GM23248 (cell line): ENCODE data around the gene CORO7. TPM values are rescaled to one million over a fixed set of nuclear protein-coding genes. Genes with fewer than 3 reads are reported as not detected.
A peak's percentile ranks its signal among the peaks of the same experiment; 100 is the strongest.

ENCODE experiments used
- DNase-seq: peaks from one replicate; pipeline ENCODE4 v3.0.0-alpha.2; 2015
- H2AFZ ChIP-seq: fragments of 200-600 bp; sonication (generic); 2 replicates; pipeline ENCODE4 v1.6.1; 2016; ENCODE audit warnings: antibody characterized with exemption
- H3F3A ChIP-seq: fragments of 200-600 bp; sonication (generic); 2 replicates; pipeline ENCODE4 v1.6.1; 2016; ENCODE audit warnings: mild to moderate bottlenecking, antibody characterized with exemption, mixed run types; ENCODE audit not compliant: insufficient read depth
- H3K27ac ChIP-seq: fragments of 200-600 bp; sonication (generic); 2 replicates; pipeline ENCODE4 v1.5.1; 2016; ENCODE audit warnings: mild to moderate bottlenecking
- H3K27me3 ChIP-seq: fragments of 200-600 bp; sonication (generic); replicated peaks from 2 replicates; pipeline ENCODE4 v1.6.1; 2016; ENCODE audit warnings: mild to moderate bottlenecking; ENCODE audit not compliant: insufficient read depth
- H3K36me3 ChIP-seq: fragments of 200-600 bp; sonication (generic); 2 replicates; pipeline ENCODE4 v1.6.1; 2016; ENCODE audit warnings: low read depth, mild to moderate bottlenecking
- H3K4me1 ChIP-seq: fragments of 200-600 bp; sonication (generic); 2 replicates; pipeline ENCODE4 v1.6.1; 2016; ENCODE audit warnings: mild to moderate bottlenecking; ENCODE audit not compliant: insufficient read depth
- H3K4me2 ChIP-seq: fragments of 200-600 bp; sonication (generic); one replicate; pipeline ENCODE4 v1.6.1; 2016; ENCODE audit warnings: mild to moderate bottlenecking; ENCODE audit not compliant: unreplicated experiment
- H3K4me3 ChIP-seq: fragments of 200-600 bp; sonication (generic); 2 replicates; pipeline ENCODE4 v1.5.1; 2016; ENCODE audit warnings: mild to moderate bottlenecking
- H3K79me2 ChIP-seq: fragments of 200-600 bp; sonication (generic); 2 replicates; pipeline ENCODE4 v1.6.1; 2016; ENCODE audit warnings: mild to moderate bottlenecking; ENCODE audit not compliant: insufficient read depth
- H3K9ac ChIP-seq: fragments of 200-600 bp; sonication (generic); 2 replicates; pipeline ENCODE4 v1.6.1; 2016; ENCODE audit warnings: mild to moderate bottlenecking
- H3K9me2 ChIP-seq: fragments of 200-600 bp; sonication (generic); 2 replicates; pipeline ENCODE4 v1.6.1; 2016; ENCODE audit warnings: mixed run types, mild to moderate bottlenecking, moderate library complexity; ENCODE audit not compliant: insufficient read depth
- H3K9me3 ChIP-seq: fragments of 200-600 bp; sonication (generic); one replicate; pipeline ENCODE4 v1.6.1; 2017; ENCODE audit warnings: low read depth
- H4K20me1 ChIP-seq: fragments of 200-600 bp; sonication (generic); 2 replicates; pipeline ENCODE4 v1.6.0; 2016; ENCODE audit not compliant: insufficient read depth
- EZH2 ChIP-seq: fragments of 200-600 bp; sonication (generic); IDR thresholded peaks from 2 replicates; pipeline ENCODE4 v1.6.1; 2018; ENCODE audit warnings: antibody characterized with exemption, mild to moderate bottlenecking; ENCODE audit not compliant: insufficient read depth, poor library complexity, severe bottlenecking
- EZH2phosphoT487 ChIP-seq: fragments of 200-600 bp; sonication (generic); IDR thresholded peaks from 2 replicates; pipeline ENCODE4 v1.6.1; 2018; ENCODE audit warnings: antibody characterized with exemption, moderate library complexity, mild to moderate bottlenecking, low read depth; ENCODE audit not compliant: insufficient read depth
- WGBS, 2 experiments: methylation state at CpG; one replicate each; pipeline ENCODE4 v1.1.6; 2015 to 2017; ENCODE audit warnings: low lambda C conversion rate in 2 of 2, low coverage in 1 of 2; ENCODE audit errors: missing lambda C conversion rate in 2 of 2; 5-methylcytosine and 5-hydroxymethylcytosine counted together
- in situ Hi-C: fragments of 300-500 bp; cut with MboI; formaldehyde crosslinking; loops from 2 replicates; pipeline ENCODE4 v1.15.0; 2020
- polyA plus RNA-seq: library from polyadenylated mRNA; unstranded; fragments of >200 nt; fragmentation: Nextera tagmentation; extraction: Ambion mirVana; gene quantifications from 2 replicates; pipeline ENCODE4 v1.2.1, GENCODE V29; 2016
- total RNA-seq: library from RNA; depleted of rRNA; stranded (reverse); fragments of >200 nt; shearing (Covaris generic); gene quantifications from 2 replicates; pipeline ENCODE4 v1.2.3, GENCODE V29; 2014

The CORO7 gene
- total and polyA plus RNA-seq, 2 experiments from 2014 or later: 7.3 to 13.2 TPM

DNA sequence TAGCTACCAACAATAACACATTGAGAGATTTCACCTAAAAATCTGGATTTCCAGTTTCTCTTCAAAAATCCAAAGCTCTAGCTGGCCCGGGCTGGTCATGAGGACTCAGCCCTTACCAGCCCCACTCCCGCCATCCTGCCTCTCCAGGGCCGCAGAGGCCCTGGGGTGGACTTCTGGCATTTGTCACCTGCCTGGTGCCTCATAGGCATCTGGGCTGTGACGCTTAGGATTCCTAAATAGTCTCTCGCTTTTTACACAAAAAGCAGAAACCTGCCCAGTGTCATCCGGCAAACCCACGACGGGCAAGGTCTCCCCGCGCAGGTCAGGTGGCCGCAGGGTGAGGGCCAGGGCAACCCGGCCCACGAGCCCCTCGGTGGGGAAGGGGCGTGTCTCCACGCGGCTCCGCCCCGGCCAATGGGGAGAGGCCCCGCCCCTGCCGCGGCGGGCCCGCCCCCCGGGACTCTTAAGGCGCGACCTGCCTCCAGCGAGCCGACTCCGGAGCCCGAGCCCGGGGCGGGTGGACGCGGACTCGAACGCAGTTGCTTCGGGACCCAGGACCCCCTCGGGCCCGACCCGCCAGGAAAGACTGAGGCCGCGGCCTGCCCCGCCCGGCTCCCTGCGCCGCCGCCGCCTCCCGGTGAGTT, 44.9 kb downstream of the CORO7 start, which contains the start of gene VASN:
Gene VASN, plus strand, starts transcription at position 492 of the 644 bp plus-strand sequence. CDS start 9,030 bp downstream, outside the sequence.
- H3K4me1 ChIP-seq: peaks cover 42% of the 10 kb centered on the region

DNA sequence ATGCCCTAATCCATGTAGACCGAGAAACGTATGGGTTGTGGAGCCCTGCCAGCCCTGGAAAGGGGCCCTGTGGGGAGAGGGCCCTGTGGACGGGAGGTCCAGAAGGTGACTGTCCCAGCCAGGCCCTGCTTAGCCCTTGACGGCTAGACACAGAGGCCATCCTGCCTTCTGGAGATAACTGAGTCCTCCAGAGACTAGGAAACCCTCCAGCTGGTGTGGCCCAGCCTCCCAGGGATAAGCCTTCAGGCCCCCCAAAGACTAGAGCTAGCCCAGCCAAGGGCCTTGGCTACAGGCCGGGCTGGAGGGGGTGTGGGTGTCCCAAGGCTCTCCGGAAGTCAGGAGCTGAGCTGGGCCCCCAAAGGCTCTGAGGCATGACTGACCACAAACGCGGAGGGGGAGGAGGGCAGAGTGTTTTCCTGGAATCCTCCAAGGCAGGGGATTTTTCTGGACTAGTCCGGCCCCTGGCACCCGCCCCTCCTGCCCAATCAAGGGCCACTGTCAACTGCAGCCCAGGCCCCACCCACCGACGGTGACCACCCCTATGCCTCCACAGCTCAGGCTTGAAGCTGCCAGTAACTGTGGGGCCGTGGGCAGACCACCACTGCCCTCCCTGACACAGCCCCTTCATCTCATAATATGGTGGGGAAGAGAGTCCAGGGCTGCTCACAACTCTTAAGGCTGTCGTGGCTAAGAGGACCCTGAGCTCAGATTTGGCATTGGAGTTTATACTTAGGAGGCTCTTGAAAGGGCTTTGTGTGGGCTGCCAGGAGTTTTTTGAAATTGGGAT, 45.6 kb downstream of the CORO7 start:
- DNase-seq: peak; percentile 77
- in situ Hi-C loops: no loop called here
- H3K4me1 ChIP-seq: peaks cover 36% of the 10 kb centered on the region
- H3K27me3 ChIP-seq: no peaks in the 10 kb centered on the region
- H3K4me2 ChIP-seq: peak overlapping the region; percentile 97
- TF ChIP-seq EZH2 (no peak), EZH2phosphoT487 (no peak)
- H3K36me3 ChIP-seq: no peaks in the 10 kb centered on the region
- H3K9me3 ChIP-seq: no peaks in the 10 kb centered on the region
- peaks cover 40% of the 10 kb centered on the region for H3F3A ChIP-seq
- no peak overlapping the region for H2AFZ ChIP-seq
- H3K79me2 ChIP-seq: peaks cover 40% of the 10 kb centered on the region
- H3K4me3 ChIP-seq: peak overlapping the region; percentile 100
- H3K9ac ChIP-seq: peak overlapping the region; percentile 99
- no peaks in the 10 kb centered on the region for H4K20me1 ChIP-seq
- no peaks in the 10 kb centered on the region for H3K9me2 ChIP-seq
- peak overlapping the region; percentile 100 for H3K27ac ChIP-seq
- WGBS, 2 experiments: 45 to 47% methylated on average over 11 to 14 of the region's 14 CpGs

More for the DNA sequence above, 44.9 kb downstream of the CORO7 start, which contains the start of gene VASN:
- in situ Hi-C loops: no loop called here
- Histone ChIP-seq H3K4me3 (peak within 1 kb of the TSS; percentile 100), H3K79me2 (peaks cover 47% of the 10 kb centered on the region), H3F3A (peaks cover 42% of the 10 kb centered on the region), H3K9ac (peak within 1 kb of the TSS; percentile 99), H3K9me2 (no peaks in the 10 kb centered on the region), H4K20me1 (no peaks in the 10 kb centered on the region), H3K4me2 (peak within 1 kb of the TSS; percentile 97), H3K27ac (peak within 1 kb of the TSS; percentile 100), H2AFZ (no peak within 1 kb of the TSS), H3K9me3 (no peaks in the 10 kb centered on the region), H3K36me3 (no peaks in the 10 kb centered on the region), H3K27me3 (no peaks in the 10 kb centered on the region)
- 4% methylated on average over 36 to 37 of the region's 50 CpGs for WGBS, 2 experiments
- TF ChIP-seq EZH2: no peak
- TF ChIP-seq EZH2phosphoT487: no peak
- DNase-seq: peak; percentile 90

- Histone ChIP-seq H3K27ac (peak overlapping the region; percentile 100), H2AFZ (no peak overlapping the region), H3K36me3 (no peaks in the 10 kb centered on the region), H3K9me2 (no peaks in the 10 kb centered on the region), H3K4me2 (no peak overlapping the region), H3F3A (peaks cover 33% of the 10 kb centered on the region), H3K27me3 (no peaks in the 10 kb centered on the region), H3K9ac (peak overlapping the region; percentile 99), H4K20me1 (no peaks in the 10 kb centered on the region), H3K4me1 (peaks cover 30% of the 10 kb centered on the region), H3K4me3 (no peak overlapping the region), H3K79me2 (peaks cover 34% of the 10 kb centered on the region), H3K9me3 (no peaks in the 10 kb centered on the region)
- DNase-seq: no peak
- in situ Hi-C loops: no loop called here
- 95 to 96% methylated on average over 3 of the region's 3 CpGs for WGBS, 2 experiments
- TF ChIP-seq EZH2 (no peak), EZH2phosphoT487 (no peak)
These were observed 46.2 kb downstream of the CORO7 start for GRCh38 chr16:4370151-4370550.

- peak; percentile 89 for DNase-seq
- no peak overlapping the region for H3K9ac ChIP-seq
- no peaks in the 10 kb centered on the region for H3K36me3 ChIP-seq
- H3F3A ChIP-seq: peaks cover 25% of the 10 kb centered on the region
- H2AFZ ChIP-seq: no peak overlapping the region
- no peak overlapping the region for H3K4me3 ChIP-seq
- H3K4me2 ChIP-seq: no peak overlapping the region
- H3K9me2 ChIP-seq: no peaks in the 10 kb centered on the region
- no peaks in the 10 kb centered on the region for H3K9me3 ChIP-seq
- TF ChIP-seq EZH2 (no peak), EZH2phosphoT487 (no peak)
- H3K79me2 ChIP-seq: peaks cover 24% of the 10 kb centered on the region
- in situ Hi-C loops: no loop called here
- no peaks in the 10 kb centered on the region for H3K27me3 ChIP-seq
- peaks cover 21% of the 10 kb centered on the region for H3K4me1 ChIP-seq
- no peaks in the 10 kb centered on the region for H4K20me1 ChIP-seq
- 53% methylated on average over 13 of the region's 13 CpGs for WGBS, 2 experiments
- no peak overlapping the region for H3K27ac ChIP-seq
These were observed 47.2 kb downstream of the CORO7 start for GRCh38 chr16:4369007-4369733.
